GM19240 (cell line): ENCODE data around the gene LRRC36.

Experiments used
- DNase-seq: peaks from one replicate; pipeline ENCODE4 v3.0.0; 2011; ENCODE audit warnings: low spot score; ENCODE audit not compliant: insufficient read length

The LRRC36 gene

DNA sequence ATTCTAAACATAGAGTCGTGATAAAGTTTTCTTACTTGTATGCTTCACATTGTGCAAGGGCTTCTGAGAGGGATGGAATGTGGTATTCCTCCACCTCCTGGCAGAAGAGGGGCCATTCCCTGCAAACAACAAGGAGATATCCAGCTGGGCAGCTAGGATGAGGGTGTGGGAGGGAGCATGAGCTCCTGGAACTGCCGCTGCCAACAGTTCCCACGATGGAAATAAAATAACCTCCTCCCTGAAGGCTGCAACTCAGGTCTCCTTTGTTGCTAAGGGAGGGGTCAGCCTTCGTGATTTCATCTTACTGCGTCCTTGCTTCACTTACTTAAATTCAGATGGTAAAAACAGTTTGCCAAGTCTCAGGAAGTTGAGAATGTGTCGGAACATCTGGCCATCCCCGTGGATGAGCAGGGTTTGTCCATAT, 31.7 kb upstream of the LRRC36 start:
- no peak for DNase-seq

DNA sequence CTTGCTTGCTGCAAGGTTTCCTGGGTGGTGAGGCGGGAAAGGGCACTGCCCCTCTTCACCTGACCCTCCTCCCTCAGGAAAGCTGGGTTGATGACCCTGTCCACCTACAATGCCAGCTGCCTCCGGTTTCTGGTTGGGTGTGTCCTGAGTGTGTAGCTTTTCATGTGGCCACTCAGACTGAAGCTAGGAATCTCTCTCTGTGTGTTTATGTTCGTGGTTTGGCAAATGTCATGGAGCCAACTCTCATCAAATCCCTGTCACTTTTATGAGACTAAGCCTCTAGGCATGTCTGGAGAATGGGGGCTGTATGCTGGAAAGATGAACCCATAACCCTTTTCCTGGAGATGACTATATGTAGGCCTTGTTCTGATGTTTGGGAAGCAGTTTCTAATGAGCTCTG, 30.2 kb upstream of the LRRC36 start:
- no peak for DNase-seq

DNA sequence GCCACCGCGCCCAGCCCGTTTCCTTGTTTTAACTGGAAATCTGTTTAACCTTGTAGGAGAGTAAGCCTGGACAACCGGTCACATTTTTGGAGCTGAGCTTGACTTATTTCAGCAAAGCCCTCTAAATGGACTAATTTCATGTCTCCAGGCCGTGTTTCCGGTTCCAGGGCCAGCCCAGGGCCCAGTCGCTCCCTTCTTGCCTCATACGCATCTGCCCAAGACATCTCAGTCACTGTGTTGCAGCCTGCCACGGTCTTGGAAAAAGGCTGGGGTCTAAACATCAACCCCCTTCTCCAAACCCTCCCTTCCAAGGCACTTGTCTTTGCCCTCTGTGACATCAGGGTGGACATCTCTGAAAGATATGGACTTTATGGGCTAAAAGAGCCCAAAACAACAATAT, 28.3 kb upstream of the LRRC36 start:
- DNase-seq, result no peak

DNA sequence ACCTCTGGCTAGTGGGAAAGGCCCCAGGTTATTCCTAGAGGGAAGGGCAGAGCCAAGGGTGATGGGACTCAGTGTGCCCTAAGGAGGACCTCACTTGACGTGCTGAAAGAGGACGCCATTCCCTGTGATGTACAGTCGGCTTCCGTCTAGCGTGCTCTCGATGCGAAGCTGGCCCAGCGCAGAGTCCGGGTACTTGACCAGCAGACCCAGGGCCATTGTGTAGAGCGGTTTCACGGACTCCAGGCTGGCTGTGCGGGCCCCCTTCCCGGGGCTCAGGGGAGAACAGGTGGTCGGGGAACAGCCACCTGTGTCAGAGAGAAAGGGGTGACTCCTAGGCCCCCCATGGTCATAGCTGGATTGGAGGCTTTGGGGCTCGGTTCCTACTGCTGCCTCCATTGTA, 27.3 kb upstream of the LRRC36 start:
- DNase-seq, result no peak

DNA sequence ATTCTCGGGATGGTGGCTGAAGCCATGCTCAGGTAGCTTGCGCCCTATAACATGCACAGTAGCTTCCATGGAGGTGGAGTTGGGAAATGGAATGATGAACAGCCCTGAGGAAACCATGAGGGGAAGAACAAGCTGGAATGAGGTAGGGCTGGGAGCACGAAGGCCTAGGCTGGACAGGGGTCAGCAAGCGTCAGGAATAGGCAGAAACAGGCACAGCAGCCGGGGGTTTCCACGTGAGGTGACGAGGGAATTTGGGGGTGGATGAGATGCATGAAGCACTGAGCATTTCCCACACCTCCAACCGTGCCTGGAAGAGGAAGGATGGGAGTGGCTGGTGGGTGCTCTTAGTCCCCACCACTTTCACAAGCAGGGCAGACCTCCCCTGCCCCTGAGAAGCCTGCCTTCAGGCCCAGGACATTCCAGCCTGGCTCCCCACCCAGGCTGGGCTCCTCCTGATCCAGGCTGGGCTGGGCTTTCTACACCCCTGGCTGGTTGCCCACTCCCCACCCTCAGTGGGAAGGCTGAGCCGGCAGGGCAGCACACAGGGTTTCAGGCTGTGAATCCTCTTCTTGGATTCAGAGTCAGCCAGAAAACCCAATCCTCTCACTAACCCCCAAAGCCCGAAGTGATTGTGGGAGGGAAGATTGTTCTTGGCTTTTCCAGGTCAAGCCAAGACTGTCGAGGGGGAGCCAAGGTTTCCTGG, 25.4 kb upstream of the LRRC36 start:
- DNase-seq, result no peak

DNA sequence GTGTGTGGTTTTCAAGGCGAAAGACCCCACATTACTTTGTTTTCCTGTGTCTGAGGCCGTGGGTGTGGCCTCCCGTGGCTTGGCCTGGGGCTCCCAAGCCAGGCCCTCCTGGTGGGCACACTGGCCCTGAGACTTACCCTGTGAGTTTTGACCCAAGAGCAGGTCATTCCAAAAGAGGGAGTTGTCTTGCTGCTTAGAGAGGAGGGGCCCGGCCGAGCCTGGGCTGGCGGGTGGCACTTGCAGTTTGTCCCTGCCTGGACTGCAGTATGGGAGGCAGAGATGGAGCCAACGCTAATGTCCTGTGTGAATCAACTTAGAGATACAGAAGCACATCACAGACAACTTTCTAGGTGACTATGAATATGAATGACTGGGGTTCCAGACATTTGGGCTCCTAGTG, 24.5 kb upstream of the LRRC36 start:
- DNase-seq, result no peak

DNA sequence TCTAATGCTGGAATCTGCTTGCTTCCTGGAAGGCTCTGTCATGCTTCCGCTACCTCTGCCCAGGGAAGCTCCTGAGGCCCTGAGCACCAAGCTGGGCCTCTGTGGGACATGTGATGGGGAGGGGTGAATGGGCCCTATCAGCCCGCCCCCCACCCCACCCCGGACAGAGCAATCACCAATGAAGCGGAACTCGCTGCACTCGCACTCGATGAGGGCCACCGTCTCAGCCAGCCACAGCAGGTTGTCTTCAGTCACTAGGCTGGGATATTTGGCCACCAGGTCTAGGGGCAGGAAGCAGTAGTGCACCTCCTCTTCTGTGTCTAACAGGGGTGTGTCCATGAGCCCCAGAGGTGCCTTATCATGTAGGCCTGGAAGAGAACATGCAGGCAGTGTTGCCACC, 23.6 kb upstream of the LRRC36 start:
- DNase-seq, result no peak

DNA sequence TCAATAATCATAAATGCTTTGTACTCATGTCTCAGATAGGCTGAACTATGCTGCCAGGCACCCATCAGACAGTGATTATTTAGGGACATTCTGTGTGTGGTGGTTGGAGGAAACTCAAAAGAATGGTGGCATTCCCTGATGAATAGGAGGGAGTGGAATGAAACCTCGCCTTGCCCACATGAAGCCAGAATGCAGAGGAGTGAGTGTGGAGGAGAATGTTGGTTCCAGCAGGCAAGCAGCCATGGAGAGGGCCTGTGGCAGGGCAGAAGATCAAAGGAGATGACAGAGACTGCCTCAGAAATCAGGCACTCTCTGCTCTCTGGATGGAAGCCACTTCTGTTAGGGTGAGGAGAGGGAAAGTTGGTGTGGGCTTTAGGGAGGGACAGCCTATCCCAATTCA, 22.6 kb upstream of the LRRC36 start:
- no peak for DNase-seq

DNA sequence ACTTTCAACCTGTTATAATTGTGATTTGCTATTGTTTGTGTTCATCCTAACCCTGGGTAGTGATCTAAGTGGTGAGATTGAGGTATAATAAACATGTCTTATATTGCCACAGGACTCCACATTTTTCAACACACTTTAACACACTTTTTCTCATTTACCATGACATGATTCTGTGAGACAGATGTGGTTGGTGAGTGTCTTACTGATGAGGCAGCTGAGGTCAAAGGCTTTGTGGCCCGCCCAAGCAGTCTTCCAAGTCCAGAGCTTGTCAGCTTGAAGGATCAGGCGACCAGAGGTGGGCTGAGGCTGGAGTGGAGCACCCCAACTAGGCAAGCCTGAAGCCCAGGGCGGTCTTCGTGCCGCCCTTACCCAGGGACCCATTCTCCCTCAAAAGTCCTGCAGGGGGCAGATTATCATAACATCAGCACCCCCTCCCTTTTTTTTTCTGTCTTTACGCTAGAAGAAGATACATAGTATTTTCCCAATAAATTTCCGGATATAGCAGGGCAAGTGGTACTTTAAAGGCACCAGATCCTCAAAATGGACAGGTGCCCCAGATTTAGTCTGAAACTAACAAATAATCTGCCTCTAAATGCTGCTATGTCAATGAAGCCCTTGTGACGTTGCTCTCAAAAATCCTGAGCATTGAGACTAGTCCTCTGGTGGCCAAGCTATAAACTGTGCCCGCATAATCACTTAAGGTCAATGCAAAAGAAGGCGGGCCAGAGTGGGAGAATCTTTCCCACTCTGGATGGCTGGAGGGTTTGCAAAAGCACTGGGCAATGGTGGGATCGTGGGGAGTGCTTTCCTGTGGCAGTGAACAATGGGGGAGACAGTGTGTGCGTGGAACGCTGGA, 21.2 kb upstream of the LRRC36 start:
- DNase-seq, result no peak

DNA sequence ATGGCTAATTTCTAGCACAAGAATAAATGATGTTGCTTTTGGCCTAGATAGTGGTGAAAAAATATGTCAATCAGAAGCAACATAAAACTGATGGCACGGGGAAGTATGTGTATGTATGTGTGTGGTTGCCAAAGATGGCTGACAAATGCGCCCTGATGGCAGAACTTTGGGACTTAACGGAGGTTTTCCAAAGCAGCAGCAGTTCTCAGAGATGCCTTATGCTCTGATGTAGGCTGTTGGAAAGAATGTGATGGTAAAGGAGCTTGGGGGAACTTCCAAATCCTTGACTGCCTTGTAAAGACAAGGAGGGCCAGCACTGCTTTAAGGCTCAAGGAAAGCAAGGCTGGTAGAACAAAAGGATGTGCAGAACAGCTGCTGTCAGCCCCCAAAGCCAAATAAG, 16.1 kb upstream of the LRRC36 start:
- DNase-seq, result no peak

DNA sequence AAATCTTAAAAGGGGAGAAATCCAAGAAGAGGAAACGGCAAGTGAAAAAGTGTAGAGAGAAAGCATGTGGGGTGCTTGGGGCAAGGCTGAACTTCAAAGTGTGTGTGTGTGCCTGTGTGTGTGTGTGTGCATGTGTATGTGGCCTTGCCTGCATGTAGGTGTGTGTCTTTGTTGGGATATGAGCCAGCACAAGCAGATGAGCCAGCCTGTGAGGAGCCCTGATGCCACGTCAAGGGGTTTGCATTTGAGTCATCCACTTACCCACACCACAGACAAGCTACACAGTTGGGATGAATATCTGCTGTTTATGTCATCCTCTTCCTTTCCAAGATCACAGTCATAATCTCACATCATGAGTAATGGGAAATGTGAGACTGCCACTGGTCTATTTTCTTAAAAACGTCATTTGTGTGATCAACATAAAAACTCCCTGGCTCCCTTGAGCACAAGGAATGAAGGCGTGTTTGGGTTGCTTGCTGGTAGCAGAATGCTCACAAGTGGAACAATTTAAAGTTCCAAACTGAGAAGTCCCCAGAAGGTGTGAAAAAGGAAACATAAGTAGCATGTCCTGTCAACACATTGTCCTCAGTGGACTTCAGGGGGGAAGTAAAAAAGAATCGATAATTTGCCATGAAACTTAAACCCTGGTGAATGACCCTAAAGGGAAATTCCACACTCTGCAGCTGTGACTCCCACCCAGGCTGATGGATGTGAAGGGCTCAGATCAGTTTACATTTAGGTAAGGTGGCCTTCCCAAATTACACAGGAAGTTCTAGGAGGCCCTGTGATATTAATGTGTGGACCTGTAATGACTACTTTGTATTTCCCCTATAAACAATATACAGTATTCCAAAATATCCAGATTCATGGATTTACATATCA, 14.8 kb upstream of the LRRC36 start:
- DNase-seq, result peak; percentile 64

DNA sequence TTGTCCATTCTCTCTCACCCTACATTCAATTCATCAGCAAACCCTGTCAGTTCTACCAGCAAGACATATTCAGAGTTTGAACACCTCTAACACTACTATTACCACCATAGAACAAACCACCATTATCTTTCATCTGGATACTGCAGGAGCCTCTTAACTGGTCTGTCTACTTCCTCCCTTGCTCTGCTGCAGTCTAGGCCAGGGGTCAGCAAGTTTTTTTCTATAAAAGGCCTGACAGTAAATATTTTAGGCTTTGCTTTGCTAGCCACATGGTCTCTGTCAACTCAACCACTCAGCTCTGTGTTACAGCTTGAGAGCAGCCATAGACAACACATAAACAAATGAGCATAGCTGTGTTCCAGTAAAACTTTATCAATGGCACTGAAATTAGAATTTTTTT, 13.9 kb upstream of the LRRC36 start:
- DNase-seq, result no peak

DNA sequence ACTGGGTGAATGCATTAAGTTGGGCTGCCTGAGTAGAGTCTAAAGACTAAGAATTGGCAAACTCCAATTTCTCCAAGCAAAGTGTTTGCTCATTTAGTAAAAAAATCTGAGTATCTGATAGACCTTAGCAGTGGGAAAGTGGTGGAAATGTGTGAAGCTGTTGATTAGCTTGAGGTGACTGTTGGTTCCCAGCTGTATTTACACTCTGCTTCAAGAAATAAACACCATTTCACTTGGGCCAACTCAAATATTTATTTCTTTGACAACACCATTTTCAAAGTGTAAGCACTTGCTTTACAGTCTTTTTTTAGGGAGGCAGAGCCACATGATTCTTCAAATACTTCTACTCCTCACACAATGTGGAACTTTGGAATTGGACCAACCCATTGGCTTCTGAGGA, 8.8 kb upstream of the LRRC36 start:
- DNase-seq, result no peak

DNA sequence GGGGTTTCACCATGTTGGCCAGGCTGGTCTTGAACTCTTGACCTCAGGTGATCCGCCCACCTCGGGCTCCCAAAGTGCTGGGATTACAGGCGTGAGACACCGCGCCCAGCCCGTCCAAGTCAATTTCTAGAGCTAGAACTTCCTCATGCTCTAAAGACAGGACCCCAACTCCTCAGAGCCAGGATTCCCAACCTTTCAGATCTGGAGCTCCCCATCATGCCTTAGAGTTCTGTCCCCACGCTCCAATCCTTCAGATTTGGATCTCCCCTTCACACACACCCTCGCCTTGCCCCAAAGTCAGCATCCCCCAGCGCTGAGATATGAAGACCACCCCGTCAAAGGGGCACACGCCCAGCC, 522 bp upstream of the LRRC36 start:
- DNase-seq, result no peak

DNA sequence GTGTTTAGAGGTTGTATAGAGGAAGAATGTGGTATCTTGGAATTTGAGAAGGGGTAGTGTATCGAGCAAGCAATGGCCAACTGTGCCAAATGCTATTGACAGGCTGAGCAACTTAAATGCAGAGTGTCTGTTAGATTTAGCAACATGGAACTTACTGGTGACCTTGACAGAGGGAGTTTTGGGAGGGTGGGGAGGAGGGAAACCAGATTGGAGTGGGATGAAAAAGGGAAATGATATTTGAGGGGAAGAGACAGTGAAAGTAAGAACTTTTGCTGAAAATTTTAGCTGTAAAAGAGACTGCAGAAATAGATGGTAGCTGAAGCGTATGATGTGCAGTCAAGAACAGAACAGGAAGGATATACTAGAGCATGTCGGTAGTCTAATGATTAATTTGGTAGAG, 1.1 kb downstream of the LRRC36 start:
- DNase-seq, result no peak

DNA sequence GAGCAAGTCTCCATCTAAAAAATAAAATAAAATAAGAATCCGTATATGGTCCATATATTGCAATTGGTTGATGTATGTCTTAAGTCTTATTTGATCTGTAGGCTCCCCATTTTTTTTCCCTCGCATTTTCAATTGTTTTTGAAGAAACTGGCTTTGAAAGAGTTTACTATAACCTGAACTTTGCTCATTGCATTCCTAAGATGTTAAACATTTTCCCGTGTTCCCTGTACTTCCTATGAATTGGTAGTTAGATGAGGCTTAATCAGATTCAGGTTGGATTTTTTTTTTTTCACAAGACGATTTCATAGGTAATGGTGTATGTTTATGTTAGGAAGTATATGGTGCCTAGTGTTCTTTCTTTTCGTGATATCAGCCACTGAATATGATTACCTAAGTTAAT, 3.3 kb downstream of the LRRC36 start:
- DNase-seq, result no peak

DNA sequence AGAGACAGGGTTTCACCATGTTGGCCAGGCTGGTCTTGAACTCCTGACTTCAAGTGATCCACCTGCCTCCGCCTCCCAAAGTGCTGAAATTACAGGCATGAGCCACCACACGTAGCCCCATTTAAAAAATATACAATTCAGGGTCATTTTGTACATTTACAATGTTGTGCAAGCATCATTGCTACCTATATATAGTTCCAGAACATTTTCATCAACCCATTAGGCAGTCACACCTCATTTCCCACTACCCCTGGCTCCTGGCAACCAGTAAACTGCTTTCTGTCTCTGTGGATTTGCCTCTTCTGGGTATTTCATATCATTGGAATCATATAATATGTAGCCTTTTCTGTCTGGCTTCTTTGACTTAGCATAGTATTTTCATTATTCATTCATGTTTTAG, 6.7 kb downstream of the LRRC36 start:
- no peak for DNase-seq

DNA sequence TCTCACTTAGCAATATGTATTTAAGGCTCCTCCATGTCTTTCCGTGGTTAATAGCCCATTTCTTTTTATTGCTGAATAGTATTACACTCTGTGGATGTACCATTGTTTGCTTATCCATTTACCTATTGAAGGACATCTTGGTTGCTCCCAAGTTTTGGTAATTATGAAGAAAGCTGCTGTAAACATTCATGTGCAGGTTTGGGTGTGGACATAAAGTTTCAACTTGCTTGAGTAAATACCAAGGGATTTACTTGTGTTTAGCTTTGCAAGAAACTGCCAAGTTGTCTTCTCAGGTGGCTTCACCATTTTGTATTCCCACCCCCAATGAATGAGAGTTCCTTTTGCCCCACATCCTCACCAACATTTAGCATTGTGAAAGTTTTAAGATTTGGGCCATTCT, 9.5 kb downstream of the LRRC36 start:
- no peak for DNase-seq

DNA sequence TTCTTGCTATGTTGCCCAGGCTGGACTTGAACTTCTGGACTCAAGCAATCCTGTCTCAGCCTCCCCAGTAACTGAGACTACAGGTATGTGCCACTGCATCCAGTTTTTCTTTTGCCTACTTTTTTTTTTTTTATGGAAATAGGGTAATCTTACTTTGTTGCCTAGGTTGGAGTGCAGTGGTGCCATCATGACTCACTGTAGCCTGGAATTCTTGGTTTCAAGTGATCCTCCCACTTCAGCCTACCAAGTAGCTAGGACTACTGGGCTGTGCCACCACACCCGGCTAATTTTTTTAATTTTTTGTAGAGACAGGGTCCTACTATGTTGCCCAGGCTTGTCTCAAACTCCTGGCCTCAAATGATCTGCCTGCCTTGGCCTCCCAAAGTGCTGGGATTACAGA, 10.0 kb downstream of the LRRC36 start:
- no peak for DNase-seq

DNA sequence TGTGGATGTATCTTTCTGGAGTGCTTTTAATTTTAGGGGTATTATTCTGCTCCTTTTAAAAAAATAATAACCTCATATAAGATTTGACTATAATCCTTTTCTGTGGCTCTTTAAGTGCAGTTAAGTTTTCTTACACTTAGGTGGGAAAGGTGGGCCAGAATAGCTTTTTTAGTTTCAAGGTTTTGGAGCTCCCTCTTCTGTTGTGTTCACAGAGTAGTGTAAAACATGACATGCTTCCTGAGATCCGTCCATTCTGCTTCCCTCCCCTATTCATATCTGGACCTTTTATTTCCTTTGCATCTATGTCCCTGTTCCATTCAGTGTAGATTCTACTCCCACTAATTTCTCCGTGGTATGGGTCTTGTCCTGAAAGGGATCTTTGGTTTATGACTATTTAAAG, 12.8 kb downstream of the LRRC36 start:
- DNase-seq, result no peak

DNA sequence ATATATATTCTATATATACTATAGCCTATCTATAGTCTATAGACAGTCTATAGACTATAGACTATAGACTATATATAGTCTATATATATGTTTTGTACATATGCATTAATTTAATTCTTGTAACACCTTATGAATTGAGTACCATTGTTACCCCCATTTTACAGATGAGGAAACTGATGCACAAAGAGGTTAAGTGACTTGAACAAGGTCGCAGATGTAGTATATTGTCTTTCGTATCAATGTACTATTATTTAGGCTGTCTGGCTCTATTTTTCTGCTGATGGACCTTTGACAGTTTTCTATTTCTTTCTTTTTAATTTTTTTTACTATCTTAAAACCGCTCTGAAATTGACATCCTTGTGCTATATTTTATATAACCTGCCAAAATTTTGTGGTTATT, 14.6 kb downstream of the LRRC36 start:
- no peak for DNase-seq

DNA sequence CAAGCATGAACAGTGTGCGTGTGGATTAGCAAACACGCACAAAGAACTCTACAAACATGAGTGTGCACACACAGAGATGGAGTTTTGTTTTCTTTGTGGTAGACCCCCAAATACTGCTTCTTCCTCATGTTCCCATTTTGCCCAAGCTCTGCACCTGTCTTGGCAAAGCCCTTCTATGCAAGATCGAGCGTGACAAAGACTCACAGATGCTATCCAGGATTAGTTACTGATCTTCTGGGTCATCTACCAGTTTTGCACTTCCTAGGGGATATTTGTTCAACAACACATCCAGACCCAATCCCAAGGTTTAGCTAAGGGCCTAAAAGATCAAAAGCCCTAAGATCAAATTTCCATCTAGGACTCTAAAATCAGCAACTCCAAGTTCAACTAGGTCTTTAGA, 16.0 kb downstream of the LRRC36 start:
- no peak for DNase-seq
